Astrocyte (in vitro differentiated cells and primary cell): Measurements from ENCODE around the gene DNAH5. TPM values are rescaled to one million over a fixed set of nuclear protein-coding genes. Genes with fewer than 3 reads are reported as not detected.

Source experiments
- DNase-seq: peaks from one replicate; pipeline ENCODE4 v3.0.0-alpha.2; 2010; ENCODE audit warnings: low read depth
- FAIRE-seq: peaks from 2 replicates; lab custom pipeline; 2011; peaks lifted over from hg19 to GRCh38; lab: Jason Lieb, UNC
- H2AFZ ChIP-seq: 2 replicates; pipeline ENCODE4 v1.6.0; 2012; ENCODE audit warnings: low read depth, low read length, inconsistent platforms
- H3K27ac ChIP-seq: 2 replicates; pipeline ENCODE4 v1.5.1; 2011; ENCODE audit warnings: low read depth, low read length, inconsistent platforms
- H3K27me3 ChIP-seq: 2 replicates; pipeline ENCODE4 v1.6.0; 2011; ENCODE audit warnings: low read length, inconsistent platforms; ENCODE audit not compliant: insufficient read depth
- H3K36me3 ChIP-seq: 2 replicates; pipeline ENCODE4 v1.5.1; 2011; ENCODE audit warnings: low read length, inconsistent platforms; ENCODE audit not compliant: insufficient read depth
- H3K4me1 ChIP-seq: 2 replicates; pipeline ENCODE4 v1.5.1; 2011; ENCODE audit warnings: low read length, inconsistent platforms; ENCODE audit not compliant: insufficient read depth
- H3K4me2 ChIP-seq: 2 replicates; pipeline ENCODE4 v1.6.0; 2012; ENCODE audit warnings: low read length, inconsistent platforms
- H3K4me3 ChIP-seq: 2 replicates; pipeline ENCODE4 v1.5.1; 2011; ENCODE audit warnings: low read depth, mild to moderate bottlenecking, low read length, inconsistent platforms; ENCODE audit not compliant: insufficient read depth
- H3K79me2 ChIP-seq: 2 replicates; pipeline ENCODE4 v1.6.0; 2012; ENCODE audit warnings: mild to moderate bottlenecking, low read length, inconsistent platforms; ENCODE audit not compliant: insufficient read depth
- H3K9ac ChIP-seq: 2 replicates; pipeline ENCODE4 v1.6.0; 2012; ENCODE audit warnings: mild to moderate bottlenecking, low read length, inconsistent platforms
- H3K9me3 ChIP-seq: 2 replicates; pipeline ENCODE4 v1.5.1; 2012; ENCODE audit warnings: low read depth, mild to moderate bottlenecking, low read length, inconsistent platforms; ENCODE audit not compliant: insufficient read depth
- H4K20me1 ChIP-seq: 2 replicates; pipeline ENCODE4 v1.6.0; 2012; ENCODE audit warnings: low read length, inconsistent platforms; ENCODE audit not compliant: insufficient read depth
- H3K27ac Mint-ChIP-seq: one replicate; pipeline ENCODE4 v1.8.0; 2021; ENCODE audit warnings: mild to moderate bottlenecking, mixed read lengths; ENCODE audit not compliant: unreplicated experiment
- H3K27me3 Mint-ChIP-seq: one replicate; pipeline ENCODE4 v1.8.0; 2021; ENCODE audit warnings: low read depth, mixed read lengths; ENCODE audit not compliant: unreplicated experiment
- H3K36me3 Mint-ChIP-seq: one replicate; pipeline ENCODE4 v1.8.0; 2021; ENCODE audit warnings: low read depth, mixed read lengths; ENCODE audit not compliant: unreplicated experiment
- H3K4me1 Mint-ChIP-seq: one replicate; pipeline ENCODE4 v1.8.0; 2021; ENCODE audit warnings: low read depth, mixed read lengths; ENCODE audit not compliant: unreplicated experiment
- H3K4me3 Mint-ChIP-seq: one replicate; pipeline ENCODE4 v1.8.0; 2021; ENCODE audit warnings: mild to moderate bottlenecking, moderate library complexity, mixed read lengths; ENCODE audit not compliant: unreplicated experiment
- H3K9me3 Mint-ChIP-seq: one replicate; pipeline ENCODE4 v1.8.0; 2021; ENCODE audit warnings: mild to moderate bottlenecking, mixed read lengths; ENCODE audit not compliant: unreplicated experiment
- CTCF ChIP-seq: IDR thresholded peaks from 2 replicates; pipeline ENCODE4 v1.5.1; 2011; ENCODE audit warnings: low read depth, mild to moderate bottlenecking, inconsistent platforms, low read length, moderate library complexity; ENCODE audit not compliant: insufficient read depth
- EZH2 ChIP-seq: IDR thresholded peaks from 2 replicates; pipeline ENCODE4 v1.6.1; 2012; ENCODE audit warnings: mild to moderate bottlenecking, low read length, inconsistent platforms; ENCODE audit not compliant: insufficient read depth
- total RNA-seq: library from RNA; stranded (reverse); gene quantifications from 2 replicates; pipeline ENCODE4 v1.2.1, GENCODE V29; 2021

DNAH5 gene
- total RNA-seq, 1 donor from 2014 or later = 3.4 TPM

GRCh38 chr5:13735691-13736090, 208.8 kb downstream of the DNAH5 start:
- Histone ChIP-seq H3K9ac (no peak overlapping the region), H4K20me1 (no peaks in the 10 kb centered on the region), H3K79me2 (no peaks in the 10 kb centered on the region), H3K27ac (no peak overlapping the region), H3K36me3 (no peaks in the 10 kb centered on the region), H3K4me1 (no peaks in the 10 kb centered on the region), H3K4me3 (no peak overlapping the region), H2AFZ (no peak overlapping the region), H3K4me2 (no peak overlapping the region), H3K9me3 (no peaks in the 10 kb centered on the region), H3K27me3 (no peaks in the 10 kb centered on the region)
- FAIRE-seq (no peak), DNase-seq (no peak)
- no peaks in the 10 kb centered on the region for H3K27me3 Mint-ChIP-seq
- H3K27ac Mint-ChIP-seq = no peak overlapping the region
- H3K36me3 Mint-ChIP-seq = no peaks in the 10 kb centered on the region
- no peak overlapping the region for H3K4me3 Mint-ChIP-seq
- TF ChIP-seq CTCF (no peak), EZH2 (no peak)
- peaks cover 6% of the 10 kb centered on the region for H3K9me3 Mint-ChIP-seq
- no peaks in the 10 kb centered on the region for H3K4me1 Mint-ChIP-seq

GRCh38 chr5:13731121-13731628, 213.3 kb downstream of the DNAH5 start:
- Histone ChIP-seq H3K4me3 (no peak overlapping the region), H3K4me2 (no peak overlapping the region), H3K79me2 (no peaks in the 10 kb centered on the region), H3K36me3 (no peaks in the 10 kb centered on the region), H3K9me3 (no peaks in the 10 kb centered on the region), H3K4me1 (no peaks in the 10 kb centered on the region), H3K9ac (no peak overlapping the region), H3K27me3 (no peaks in the 10 kb centered on the region), H4K20me1 (no peaks in the 10 kb centered on the region), H2AFZ (no peak overlapping the region), H3K27ac (no peak overlapping the region)
- Mint-ChIP-seq H3K4me1 (no peaks in the 10 kb centered on the region), H3K36me3 (no peaks in the 10 kb centered on the region), H3K9me3 (peaks cover 6% of the 10 kb centered on the region), H3K4me3 (no peak overlapping the region), H3K27me3 (no peaks in the 10 kb centered on the region), H3K27ac (no peak overlapping the region)
- DNase-seq (no peak), FAIRE-seq (no peak)
- no peak for TF ChIP-seq EZH2
- TF ChIP-seq CTCF = no peak

GRCh38 chr5:13708906-13709305, 235.6 kb downstream of the DNAH5 start:
- peaks cover 6% of the 10 kb centered on the region for H3K36me3 Mint-ChIP-seq
- Histone ChIP-seq H4K20me1 (no peaks in the 10 kb centered on the region), H3K9me3 (no peaks in the 10 kb centered on the region), H3K9ac (no peak overlapping the region), H3K79me2 (no peaks in the 10 kb centered on the region), H3K27me3 (no peaks in the 10 kb centered on the region), H2AFZ (no peak overlapping the region), H3K4me2 (no peak overlapping the region), H3K36me3 (no peaks in the 10 kb centered on the region), H3K4me1 (no peaks in the 10 kb centered on the region), H3K27ac (no peak overlapping the region), H3K4me3 (no peak overlapping the region)
- DNase-seq (no peak), FAIRE-seq (no peak)
- H3K4me1 Mint-ChIP-seq = peaks cover 14% of the 10 kb centered on the region
- no peak for TF ChIP-seq CTCF
- TF ChIP-seq EZH2 = no peak
- H3K27me3 Mint-ChIP-seq = peaks cover 2% of the 10 kb centered on the region
- H3K4me3 Mint-ChIP-seq = no peak overlapping the region
- H3K9me3 Mint-ChIP-seq = peaks cover 3% of the 10 kb centered on the region
- no peak overlapping the region for H3K27ac Mint-ChIP-seq
